HEK293 (cell line): ENCODE data around the gene DUSP3.

Experiments used
- CTCF ChIA-PET: fragments of 350-600 bp; formaldehyde crosslinking; extraction: SDS; loops from one replicate; lab custom pipeline; 2021; ENCODE audit warnings: antibody characterized with exemption; lab: Yijun Ruan, JAX
- POLR2A ChIA-PET: fragments of 300-600 bp; formaldehyde crosslinking; extraction: SDS; loops from one replicate; lab custom pipeline; 2020; ENCODE audit warnings: antibody characterized with exemption, inconsistent platforms; lab: Yijun Ruan, JAX
- H3K27ac ChIP-seq: fragments of 200-500 bp; sonication (Bioruptor generic); 2 replicates; pipeline ENCODE4 v1.5.1; 2014; ENCODE audit warnings: low read depth, low read length, control low read depth, inconsistent platforms; ENCODE audit errors: extremely low read depth
- H3K36me3 ChIP-seq, 2 experiments: fragments of 200-500 bp in 1 of 2; sonication (Bioruptor generic) in 1 of 2; 1 replicate in 1 of 2; 2 replicates in 1 of 2; pipeline ENCODE4 v1.5.1; 2014 to 2017; ENCODE audit warnings: inconsistent platforms in 2 of 2, low read length in 2 of 2; ENCODE audit not compliant: control insufficient read depth in 2 of 2, insufficient read depth in 1 of 2
- H3K4me1 ChIP-seq: fragments of 200-500 bp; sonication (Bioruptor generic); 2 replicates; pipeline ENCODE4 v1.5.1; 2014; ENCODE audit warnings: mild to moderate bottlenecking, low read length, inconsistent platforms; ENCODE audit not compliant: control insufficient read depth, insufficient read depth
- H3K4me3 ChIP-seq: 2 replicates; pipeline ENCODE4 v1.5.1; 2011; ENCODE audit warnings: low read depth, mild to moderate bottlenecking, control low read depth, low read length, moderate library complexity
- H3K9me3 ChIP-seq: fragments of 200-500 bp; sonication (Bioruptor generic); 2 replicates; pipeline ENCODE4 v1.5.1; 2014; ENCODE audit warnings: low read depth, low read length, inconsistent platforms; ENCODE audit not compliant: control insufficient read depth, insufficient read depth
- AEBP2 ChIP-seq: fragments of 450-650 bp; formaldehyde crosslinking; IDR thresholded peaks from 2 replicates; pipeline ENCODE4 v1.5.1; 2016; ENCODE audit warnings: missing biosample characterization, missing genetic modification characterization, borderline replicate concordance
- EGR2 ChIP-seq: fragments of 450-650 bp; formaldehyde crosslinking; IDR thresholded peaks from 2 replicates; pipeline ENCODE4 v1.5.1; 2016; ENCODE audit warnings: low read depth, missing biosample characterization, missing genetic modification characterization
- IKZF3 ChIP-seq: fragments of 450-650 bp; IDR thresholded peaks from 2 replicates; pipeline ENCODE4 v1.5.0; 2018; ENCODE audit warnings: missing biosample characterization, mild to moderate bottlenecking, missing genetic modification characterization, moderate library complexity
- WT1 ChIP-seq: fragments of 450-650 bp; formaldehyde crosslinking; IDR thresholded peaks from 2 replicates; pipeline ENCODE4 v1.5.1; 2016; ENCODE audit warnings: missing biosample characterization, missing genetic modification characterization
- ZFHX2 ChIP-seq: fragments of 450-650 bp; formaldehyde crosslinking; conservative IDR thresholded peaks from 2 replicates; pipeline ENCODE4 v1.5.1; 2016; ENCODE audit warnings: missing biosample characterization, missing genetic modification characterization
- ZNF155 ChIP-seq: fragments of 450-650 bp; formaldehyde crosslinking; IDR thresholded peaks from 2 replicates; pipeline ENCODE4 v1.5.1; 2016; ENCODE audit warnings: missing biosample characterization, missing genetic modification characterization
- ZNF184 ChIP-seq: fragments of 450-650 bp; IDR thresholded peaks from 2 replicates; pipeline ENCODE4 v1.5.1; 2018; ENCODE audit warnings: missing biosample characterization, mild to moderate bottlenecking, missing genetic modification characterization
- ZNF341 ChIP-seq: fragments of 450-650 bp; formaldehyde crosslinking; IDR thresholded peaks from 2 replicates; pipeline ENCODE4; 2016; ENCODE audit warnings: low read depth, missing biosample characterization, missing genetic modification characterization
- ZNF404 ChIP-seq: fragments of 450-650 bp; formaldehyde crosslinking; IDR thresholded peaks from 2 replicates; pipeline ENCODE4 v1.5.1; 2017; ENCODE audit warnings: missing biosample characterization, missing genetic modification characterization
- ZNF558 ChIP-seq: fragments of 450-650 bp; formaldehyde crosslinking; IDR thresholded peaks from 2 replicates; pipeline ENCODE4 v1.5.1; 2016; ENCODE audit warnings: missing biosample characterization, missing genetic modification characterization
- ZNF580 ChIP-seq: fragments of 450-650 bp; formaldehyde crosslinking; IDR thresholded peaks from 2 replicates; pipeline ENCODE4 v1.5.1; 2016; ENCODE audit warnings: missing biosample characterization, missing genetic modification characterization
- ZNF600 ChIP-seq: fragments of 450-650 bp; formaldehyde crosslinking; IDR thresholded peaks from 2 replicates; pipeline ENCODE4 v1.5.1; 2016; ENCODE audit warnings: missing biosample characterization, missing genetic modification characterization
- ZNF629 ChIP-seq: fragments of 450-650 bp; formaldehyde crosslinking; IDR thresholded peaks from 2 replicates; pipeline ENCODE4 v1.5.1; 2017; ENCODE audit warnings: missing biosample characterization, missing genetic modification characterization
- ZNF645 ChIP-seq: fragments of 450-650 bp; formaldehyde crosslinking; IDR thresholded peaks from 2 replicates; pipeline ENCODE4; 2016; ENCODE audit warnings: missing biosample characterization, missing genetic modification characterization
- ZNF664 ChIP-seq: fragments of 450-650 bp; formaldehyde crosslinking; IDR thresholded peaks from 2 replicates; pipeline ENCODE4 v1.5.1; 2016; ENCODE audit warnings: missing biosample characterization, missing genetic modification characterization
- ZNF837 ChIP-seq: fragments of 450-650 bp; formaldehyde crosslinking; IDR thresholded peaks from 2 replicates; pipeline ENCODE4 v1.5.1; 2016; ENCODE audit warnings: missing biosample characterization, missing genetic modification characterization
- TF ChIP-seq, protein P1 (sequence below): fragments of 450-650 bp; formaldehyde crosslinking; IDR thresholded peaks from 2 replicates; pipeline ENCODE4 v1.5.1; 2016; ENCODE audit warnings: missing biosample characterization, missing genetic modification characterization

DUSP3 gene

DNA sequence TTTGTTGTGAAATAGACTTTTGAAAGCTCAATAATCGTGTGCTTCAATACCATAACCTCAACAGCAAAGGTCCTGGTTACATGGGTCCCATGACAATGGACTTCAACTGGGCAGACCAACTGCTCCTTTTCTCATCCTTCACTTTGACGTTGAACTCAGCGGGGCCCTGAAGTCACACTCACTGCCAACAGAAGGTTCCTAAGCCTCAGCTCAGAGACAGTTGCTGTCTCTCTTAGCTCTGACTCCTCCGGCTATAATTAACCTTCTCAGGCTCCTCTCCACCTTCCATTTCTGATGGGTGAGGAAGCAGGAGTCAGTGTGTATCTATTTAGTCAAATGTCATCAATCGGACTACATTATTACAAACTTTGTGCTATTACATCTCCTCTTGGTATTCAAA, 30.3 kb upstream of the DUSP3 start (continued):
- no peak for TF ChIP-seq ZNF629 (tag by site-specific recombination)
- no peak for TF ChIP-seq ZNF341 (tag by site-specific recombination)
- no peak for TF ChIP-seq ZNF580
- TF ChIP-seq, protein P1, sequence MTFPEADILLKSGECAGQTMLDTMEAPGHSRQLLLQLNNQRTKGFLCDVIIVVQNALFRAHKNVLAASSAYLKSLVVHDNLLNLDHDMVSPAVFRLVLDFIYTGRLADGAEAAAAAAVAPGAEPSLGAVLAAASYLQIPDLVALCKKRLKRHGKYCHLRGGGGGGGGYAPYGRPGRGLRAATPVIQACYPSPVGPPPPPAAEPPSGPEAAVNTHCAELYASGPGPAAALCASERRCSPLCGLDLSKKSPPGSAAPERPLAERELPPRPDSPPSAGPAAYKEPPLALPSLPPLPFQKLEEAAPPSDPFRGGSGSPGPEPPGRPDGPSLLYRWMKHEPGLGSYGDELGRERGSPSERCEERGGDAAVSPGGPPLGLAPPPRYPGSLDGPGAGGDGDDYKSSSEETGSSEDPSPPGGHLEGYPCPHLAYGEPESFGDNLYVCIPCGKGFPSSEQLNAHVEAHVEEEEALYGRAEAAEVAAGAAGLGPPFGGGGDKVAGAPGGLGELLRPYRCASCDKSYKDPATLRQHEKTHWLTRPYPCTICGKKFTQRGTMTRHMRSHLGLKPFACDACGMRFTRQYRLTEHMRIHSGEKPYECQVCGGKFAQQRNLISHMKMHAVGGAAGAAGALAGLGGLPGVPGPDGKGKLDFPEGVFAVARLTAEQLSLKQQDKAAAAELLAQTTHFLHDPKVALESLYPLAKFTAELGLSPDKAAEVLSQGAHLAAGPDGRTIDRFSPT: no peak
- no peak for TF ChIP-seq ZNF645
- no peak for TF ChIP-seq AEBP2 (tag by site-specific recombination)
- TF ChIP-seq ZNF600 (tag by site-specific recombination): no peak
- TF ChIP-seq, all 188 proteins: peak for 0

- peaks cover 15 to 45% of the 10 kb centered on the region in 2 experiments for H3K36me3 ChIP-seq
- no peaks in the 10 kb centered on the region for H3K9me3 ChIP-seq
- no peak overlapping the region for H3K4me3 ChIP-seq
- no peak overlapping the region for H3K27ac ChIP-seq
- H3K4me1 ChIP-seq: no peaks in the 10 kb centered on the region
- CTCF ChIA-PET: interaction anchor here (0.7 kb wide), 1 partner anchor 702 kb away, joined by 3 read pairs; no protein-coding TSS in a partner anchor
- POLR2A ChIA-PET: interaction anchor here (1.1 kb wide), 1 partner anchor 9 kb away, joined by 3 read pairs; no protein-coding TSS in a partner anchor
- TF ChIP-seq EGR2 (tag by site-specific recombination) (0 out of 2 replicates have a peak, but pooled peaks have one; percentile 40), ZFHX2 (tag by site-specific recombination) (peak; percentile 55), WT1 (tag by site-specific recombination) (no peak)
Observed at GRCh38 chr17:43808076-43808475, 29.3 kb upstream of the DUSP3 start.

DNA sequence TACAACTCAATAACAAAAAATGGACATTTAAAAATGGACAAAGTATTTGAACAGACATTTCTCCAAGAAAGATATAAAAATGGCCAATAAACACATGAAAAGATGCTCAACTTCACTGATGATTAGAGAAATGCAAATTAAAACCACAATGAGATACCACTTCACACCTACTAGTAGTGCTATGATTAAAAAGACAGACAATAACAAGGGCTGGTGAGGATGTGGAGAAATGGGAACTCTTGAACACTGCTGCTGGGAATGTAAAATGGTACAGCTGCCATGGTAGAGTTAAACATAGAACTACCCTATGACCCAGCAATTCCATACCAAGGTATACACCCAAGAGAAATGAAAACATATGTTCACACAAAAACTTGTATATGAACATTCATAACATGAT, 26.3 kb upstream of the DUSP3 start:
- H3K4me1 ChIP-seq: no peaks in the 10 kb centered on the region
- no peaks in the 10 kb centered on the region for H3K9me3 ChIP-seq
- ChIA-PET POLR2A (interaction anchor here (1.1 kb wide), 1 partner anchor 13 kb away, joined by 3 read pairs; no protein-coding TSS in a partner anchor), CTCF (interaction anchor here (1.2 kb wide), 1 partner anchor 41 kb away, joined by 6 read pairs; no protein-coding TSS in a partner anchor)
- no peak overlapping the region for H3K27ac ChIP-seq
- peaks cover 18 to 37% of the 10 kb centered on the region in 2 experiments for H3K36me3 ChIP-seq
- H3K4me3 ChIP-seq: no peak overlapping the region
- TF ChIP-seq ZNF629 (tag by site-specific recombination): no peak
- no peak for TF ChIP-seq IKZF3 (tag by site-specific recombination)
- TF ChIP-seq ZNF837 (tag by site-specific recombination): no peak
- peak; percentile 92 for TF ChIP-seq ZNF184 (tag by site-specific recombination)
- TF ChIP-seq ZNF558: no peak
- no peak for TF ChIP-seq ZNF664 (tag by site-specific recombination)
- no peak for TF ChIP-seq ZNF404 (tag by site-specific recombination)
- no peak for TF ChIP-seq ZNF155
